Muscle of back (tissue), 11 donors: Measurements from ENCODE around the gene ISL2. TPM values are rescaled to one million over a fixed set of nuclear protein-coding genes. Genes with fewer than 3 reads are reported as not detected.

ENCODE experiments used
- DNase-seq, 3 donors: peaks; one replicate each; pipeline versions ENCODE4 v3.0.0 to v3.0.0-alpha.2; 2013
- polyA plus RNA-seq, 10 donors: library from polyadenylated mRNA; unstranded; fragments of 120-200 nt; gene quantifications; one replicate each; pipeline ENCODE4 v1.2.1, GENCODE V29; 2013; ENCODE audit not compliant: insufficient read length in 10 of 10

ISL2 gene
- polyA plus RNA-seq, 10 donors = not detected

GRCh38 chr15:76327191-76328105, 9.1 kb upstream of the ISL2 start:
- DNase-seq = no peak

- DNase-seq = no peak
Observed at GRCh38 chr15:76328106-76328696, 8.4 kb upstream of the ISL2 start.

- DNase-seq = no peak
Observed at GRCh38 chr15:76328958-76329357, 7.6 kb upstream of the ISL2 start.

- DNase-seq = peak in 1 of 3 donors; percentile 40
Observed at GRCh38 chr15:76330080-76330680, 6.4 kb upstream of the ISL2 start.

GRCh38 chr15:76332796-76333195, 3.8 kb upstream of the ISL2 start:
- DNase-seq = no peak

- no peak for DNase-seq
Observed at GRCh38 chr15:76333309-76333708, 3.3 kb upstream of the ISL2 start.

- peak in 1 of 3 donors; percentile 41 for DNase-seq
Observed at GRCh38 chr15:76333720-76334437, 2.7 kb upstream of the ISL2 start.

GRCh38 chr15:76334438-76335306, 1.9 kb upstream of the ISL2 start:
- DNase-seq = no peak

- peak in 1 of 3 donors; percentile 73 for DNase-seq
Observed at GRCh38 chr15:76335307-76336253, 993 bp upstream of the ISL2 start.

GRCh38 chr15:76337059-76337695, 604 bp downstream of the ISL2 start:
- peak in 1 of 3 donors; percentile 73 for DNase-seq

- peak in 1 of 3 donors; percentile 72 for DNase-seq
Observed at GRCh38 chr15:76337696-76338485, 1.3 kb downstream of the ISL2 start.

GRCh38 chr15:76338486-76339304, 2.1 kb downstream of the ISL2 start:
- peak in 1 of 3 donors; percentile 58 for DNase-seq

GRCh38 chr15:76339305-76340197, 3.0 kb downstream of the ISL2 start:
- DNase-seq = peak in 1 of 3 donors; percentile 87

- peak in 1 of 3 donors; percentile 89 for DNase-seq
Observed at GRCh38 chr15:76340198-76340802, 3.7 kb downstream of the ISL2 start.

GRCh38 chr15:76340803-76341365, 4.3 kb downstream of the ISL2 start:
- DNase-seq = peak in 1 of 3 donors; percentile 34
